OCI-LY1 (cell line): Measurements from ENCODE around the gene PTGIS.

Experiments used
- CTCF ChIP-seq: fragments of 200-600 bp; sonication (generic), shearing (Covaris generic); IDR thresholded peaks from 2 replicates; pipeline ENCODE4 v1.5.1; 2017; ENCODE audit warnings: mild to moderate bottlenecking, antibody characterized with exemption, low read length, moderate library complexity, mixed read lengths
- EZH2 ChIP-seq: fragments of 200-600 bp; sonication (generic), shearing (Covaris generic); IDR thresholded peaks from 2 replicates; pipeline ENCODE4 v1.8.0; 2017; ENCODE audit warnings: borderline replicate concordance, mixed run types, mild to moderate bottlenecking, antibody characterized with exemption, low read length, moderate library complexity, mixed read lengths

GRCh38 chr20:49595811-49596561, 28.0 kb upstream of the PTGIS start:
- no peak for TF ChIP-seq CTCF
- no peak for TF ChIP-seq EZH2
